ENCODE measurements around the gene HOMER3. TPM values are rescaled to one million over a fixed set of nuclear protein-coding genes. Genes with fewer than 3 reads are reported as not detected.

HOMER3 gene
- total and polyA plus RNA-seq, 10 of the 15 experiments (the other 5 are each of a cell fraction or from before 2014, with no cell fraction given), result 0.18 to 10.6 (median 0.50) TPM; not detected in 2

DNA sequence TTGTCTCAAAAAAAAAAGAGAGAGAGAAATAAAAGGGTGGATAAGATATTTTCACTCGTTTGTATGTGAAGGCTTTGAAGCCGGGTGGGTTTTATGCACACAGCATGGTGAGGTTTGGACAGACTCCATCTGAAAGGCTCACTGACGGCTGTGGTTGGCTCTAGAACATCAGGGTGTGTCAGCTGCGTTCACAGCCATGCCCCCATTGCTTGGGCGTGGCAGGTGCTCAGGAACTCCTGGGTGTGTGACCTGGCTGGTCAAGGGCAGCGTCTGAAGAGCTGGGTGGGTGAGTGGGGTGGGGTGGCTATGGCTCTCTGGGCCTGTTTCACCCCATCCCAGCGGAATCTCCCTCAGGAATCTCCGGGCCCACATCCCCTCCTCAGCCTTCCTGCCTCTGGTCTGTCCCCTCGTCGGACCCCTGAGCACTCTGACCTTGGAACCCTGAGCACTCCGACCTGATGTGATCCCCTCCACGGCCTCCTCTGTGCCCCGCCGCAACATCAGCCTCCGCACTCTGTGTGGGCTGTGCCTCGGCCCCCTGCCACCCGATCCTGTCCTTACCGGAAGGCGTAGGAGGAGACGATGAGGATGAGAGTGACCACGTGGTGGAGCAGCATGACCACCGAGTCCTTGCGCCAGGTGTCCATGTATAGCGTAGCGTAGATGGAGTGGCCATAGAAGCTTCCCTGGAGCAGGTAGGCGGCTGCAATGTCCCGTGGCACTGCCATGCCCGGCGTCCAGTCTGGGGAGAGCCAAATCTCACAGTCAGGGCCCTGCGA lies 57.3 kb downstream of the HOMER3 start:
- H3K4me2 ChIP-seq (ENCODE audit: control insufficient read depth, insufficient read depth), result no peak overlapping the region
- WGBS (ENCODE audit: insufficient coverage, insufficient replicate concordance, low lambda C conversion rate, missing lambda C conversion rate), result 50% methylated on average over 29 of the region's 30 CpGs
- H3K27ac ChIP-seq (ENCODE audit: control insufficient read depth, insufficient read depth), result no peak overlapping the region
- no peak overlapping the region for H2AFZ ChIP-seq (ENCODE audit: control insufficient read depth, low read depth, low read length)
- H3K4me1 ChIP-seq (ENCODE audit: control insufficient read depth, insufficient read depth, low read length), result no peaks in the 10 kb centered on the region
- ChIA-PET POLR2A (no interaction called here), SMC1A (ENCODE audit: uncharacterized antibody, unreplicated experiment) (no interaction called here), RAD21 (ENCODE audit: unreplicated experiment) (no interaction called here), CTCF (no interaction called here)
- H4K20me1 ChIP-seq (ENCODE audit: control insufficient read depth, insufficient read depth), result no peaks in the 10 kb centered on the region
- H3K9me3 ChIP-seq (replicated peaks; ENCODE audit: control insufficient read depth, insufficient read depth, low read length), result no peaks in the 10 kb centered on the region
- no peak overlapping the region for H3K9ac ChIP-seq (ENCODE audit: control insufficient read depth, insufficient read depth, low read length)
- H3K4me3 ChIP-seq, result no peak overlapping the region
- H3K27me3 ChIP-seq (replicated peaks in 1 of 2; ENCODE audit: control insufficient read depth in 2 of 2, insufficient read depth in 2 of 2, low read length in 1 of 2), result no peaks in the 10 kb centered on the region
- in situ Hi-C loops (cut with MboI), result no loop called here
- intact Hi-C loops (cut with micrococcal nuclease; ENCODE audit: unreplicated experiment), result no loop called here
- no peaks in the 10 kb centered on the region for H3K79me2 ChIP-seq (ENCODE audit: control insufficient read depth, insufficient read depth, low read length)
- FAIRE-seq (no peak), DNase-seq (ENCODE audit: low read depth, low spot score) (no peak), ATAC-seq (no peak)
- no TSS peak for BruUV-seq (replicated peaks)
- no peaks in the 10 kb centered on the region for H3K36me3 ChIP-seq (ENCODE audit: control insufficient read depth in 2 of 2, insufficient read depth in 2 of 2, low read length in 1 of 2)
- no peak for TF ChIP-seq SUZ12 (IDR thresholded peaks at IDR 0.05; ENCODE audit: unreplicated experiment)
- no peak for TF ChIP-seq NRF1 (conservative IDR thresholded peaks at IDR 0.05; ENCODE audit: low read depth, low read length)
- no peak for TF ChIP-seq NFYB (IDR thresholded peaks at IDR 0.05; ENCODE audit: insufficient read depth, low read depth, low read length)
- TF ChIP-seq MXI1 (IDR thresholded peaks at IDR 0.05; ENCODE audit: low read depth, low read length), result no peak
- TF ChIP-seq MTA3 (IDR thresholded peaks at IDR 0.05; ENCODE audit: borderline replicate concordance, low read length), result no peak
- TF ChIP-seq PRDM15 (CRISPR knock-in tag; IDR thresholded peaks at IDR 0.05), result no peak
- no peak for TF ChIP-seq ETV6 (conservative IDR thresholded peaks at IDR 0.05 in 1 of 2, IDR thresholded peaks at IDR 0.05 in 1 of 2; ENCODE audit: borderline replicate concordance in 1 of 2, low read depth in 1 of 2)
- TF ChIP-seq ZNF274 (IDR thresholded peaks at IDR 0.05; ENCODE audit: insufficient read depth, insufficient read length), result no peak
- TF ChIP-seq POLR2AphosphoS5 (IDR thresholded peaks at IDR 0.05; ENCODE audit: low read length), result no peak
- no peak for TF ChIP-seq RB1 (IDR thresholded peaks at IDR 0.05; ENCODE audit: borderline replicate concordance)
- TF ChIP-seq ATF3 (IDR thresholded peaks at IDR 0.05; ENCODE audit: borderline replicate concordance, extremely low read depth, low read depth, low read length), result no peak
- no peak for TF ChIP-seq HDAC2 (IDR thresholded peaks at IDR 0.05)
- TF ChIP-seq, protein P1, sequence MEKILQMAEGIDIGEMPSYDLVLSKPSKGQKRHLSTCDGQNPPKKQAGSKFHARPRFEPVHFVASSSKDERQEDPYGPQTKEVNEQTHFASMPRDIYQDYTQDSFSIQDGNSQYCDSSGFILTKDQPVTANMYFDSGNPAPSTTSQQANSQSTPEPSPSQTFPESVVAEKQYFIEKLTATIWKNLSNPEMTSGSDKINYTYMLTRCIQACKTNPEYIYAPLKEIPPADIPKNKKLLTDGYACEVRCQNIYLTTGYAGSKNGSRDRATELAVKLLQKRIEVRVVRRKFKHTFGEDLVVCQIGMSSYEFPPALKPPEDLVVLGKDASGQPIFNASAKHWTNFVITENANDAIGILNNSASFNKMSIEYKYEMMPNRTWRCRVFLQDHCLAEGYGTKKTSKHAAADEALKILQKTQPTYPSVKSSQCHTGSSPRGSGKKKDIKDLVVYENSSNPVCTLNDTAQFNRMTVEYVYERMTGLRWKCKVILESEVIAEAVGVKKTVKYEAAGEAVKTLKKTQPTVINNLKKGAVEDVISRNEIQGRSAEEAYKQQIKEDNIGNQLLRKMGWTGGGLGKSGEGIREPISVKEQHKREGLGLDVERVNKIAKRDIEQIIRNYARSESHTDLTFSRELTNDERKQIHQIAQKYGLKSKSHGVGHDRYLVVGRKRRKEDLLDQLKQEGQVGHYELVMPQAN (conservative IDR thresholded peaks at IDR 0.05), result no peak
- TF ChIP-seq TBL1XR1 (IDR thresholded peaks at IDR 0.05; ENCODE audit: low read depth, low read length), result no peak
- no peak for TF ChIP-seq SRF (IDR thresholded peaks at IDR 0.05; ENCODE audit: low read depth in 2 of 2, low read length in 2 of 2)
- no peak for TF ChIP-seq USF1 (IDR thresholded peaks at IDR 0.05; ENCODE audit: borderline replicate concordance, extremely low read length, insufficient read depth, low read depth, low read length)
- no peak for TF ChIP-seq RFX5 (IDR thresholded peaks at IDR 0.05; ENCODE audit: low read depth, low read length)

Data from GM12878 (cell line).